ENCODE measurements around the gene PAFAH2.

The PAFAH2 gene

GRCh38 chr1:25997828-25998761 lies at the start of gene PAFAH2 (continued):
- TF ChIP-seq ATF2 (tag by site-specific recombination; IDR thresholded peaks at IDR 0.05; ENCODE audit: low read depth) (no peak; the same call in 1 of the 2 replicates), ZNF426 (tag by site-specific recombination; IDR thresholded peaks at IDR 0.05) (no peak), ZNF660 (tag by site-specific recombination; IDR thresholded peaks at IDR 0.05) (peak; percentile 99), ZNF37A (tag by site-specific recombination; IDR thresholded peaks at IDR 0.05) (no peak), ZNF843 (tag by site-specific recombination; IDR thresholded peaks at IDR 0.05) (peak; percentile 82), SP2 (tag by site-specific recombination; IDR thresholded peaks at IDR 0.05) (peak; percentile 75), ZBTB7A (tag by site-specific recombination; IDR thresholded peaks at IDR 0.05; ENCODE audit: low read depth) (peak; percentile 97), ZNF292 (tag by site-specific recombination; IDR thresholded peaks at IDR 0.05; ENCODE audit: borderline replicate concordance, low read depth) (no peak), PRDM4 (tag by site-specific recombination; IDR thresholded peaks at IDR 0.05) (peak; percentile 88), ZBTB48 (tag by site-specific recombination; IDR thresholded peaks at IDR 0.05) (peak; percentile 85), ZNF2 (tag by site-specific recombination; IDR thresholded peaks at IDR 0.05) (peak; percentile 99), MZF1 (tag by site-specific recombination; IDR thresholded peaks at IDR 0.05; ENCODE audit: borderline replicate concordance) (peak; percentile 71; the same call in 1 of the 2 replicates), MYNN (tag by site-specific recombination; IDR thresholded peaks at IDR 0.05; ENCODE audit: borderline replicate concordance) (0 out of 2 replicates have a peak, but pooled peaks have one; percentile 48), ZNF16 (tag by site-specific recombination; IDR thresholded peaks at IDR 0.05; ENCODE audit: low read depth) (0 out of 2 replicates have a peak, but pooled peaks have one; percentile 36), KLF9 (tag by site-specific recombination; IDR thresholded peaks at IDR 0.05; ENCODE audit: low read depth) (peak; percentile 88), ZNF121 (tag by site-specific recombination; IDR thresholded peaks at IDR 0.05) (peak; percentile 69; the same call in 1 of the 2 replicates), ELK4 (IDR thresholded peaks at IDR 0.05; ENCODE audit: borderline replicate concordance, low read depth, low read length) (no peak), ZNF585B (tag by site-specific recombination; IDR thresholded peaks at IDR 0.05) (no peak), GLI2 (tag by site-specific recombination; IDR thresholded peaks at IDR 0.05; ENCODE audit: borderline replicate concordance, low read depth) (0 out of 2 replicates have a peak, but pooled peaks have one; percentile 47), ZFP37 (tag by site-specific recombination; IDR thresholded peaks at IDR 0.05) (peak; percentile 99)
- TF ChIP-seq, protein P1, sequence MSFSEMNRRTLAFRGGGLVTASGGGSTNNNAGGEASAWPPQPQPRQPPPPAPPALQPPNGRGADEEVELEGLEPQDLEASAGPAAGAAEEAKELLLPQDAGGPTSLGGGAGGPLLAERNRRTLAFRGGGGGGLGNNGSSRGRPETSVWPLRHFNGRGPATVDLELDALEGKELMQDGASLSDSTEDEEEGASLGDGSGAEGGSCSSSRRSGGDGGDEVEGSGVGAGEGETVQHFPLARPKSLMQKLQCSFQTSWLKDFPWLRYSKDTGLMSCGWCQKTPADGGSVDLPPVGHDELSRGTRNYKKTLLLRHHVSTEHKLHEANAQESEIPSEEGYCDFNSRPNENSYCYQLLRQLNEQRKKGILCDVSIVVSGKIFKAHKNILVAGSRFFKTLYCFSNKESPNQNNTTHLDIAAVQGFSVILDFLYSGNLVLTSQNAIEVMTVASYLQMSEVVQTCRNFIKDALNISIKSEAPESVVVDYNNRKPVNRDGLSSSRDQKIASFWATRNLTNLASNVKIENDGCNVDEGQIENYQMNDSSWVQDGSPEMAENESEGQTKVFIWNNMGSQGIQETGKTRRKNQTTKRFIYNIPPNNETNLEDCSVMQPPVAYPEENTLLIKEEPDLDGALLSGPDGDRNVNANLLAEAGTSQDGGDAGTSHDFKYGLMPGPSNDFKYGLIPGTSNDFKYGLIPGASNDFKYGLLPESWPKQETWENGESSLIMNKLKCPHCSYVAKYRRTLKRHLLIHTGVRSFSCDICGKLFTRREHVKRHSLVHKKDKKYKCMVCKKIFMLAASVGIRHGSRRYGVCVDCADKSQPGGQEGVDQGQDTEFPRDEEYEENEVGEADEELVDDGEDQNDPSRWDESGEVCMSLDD (tag by site-specific recombination; IDR thresholded peaks at IDR 0.05), result peak; percentile 94
- TF ChIP-seq, protein P2, sequence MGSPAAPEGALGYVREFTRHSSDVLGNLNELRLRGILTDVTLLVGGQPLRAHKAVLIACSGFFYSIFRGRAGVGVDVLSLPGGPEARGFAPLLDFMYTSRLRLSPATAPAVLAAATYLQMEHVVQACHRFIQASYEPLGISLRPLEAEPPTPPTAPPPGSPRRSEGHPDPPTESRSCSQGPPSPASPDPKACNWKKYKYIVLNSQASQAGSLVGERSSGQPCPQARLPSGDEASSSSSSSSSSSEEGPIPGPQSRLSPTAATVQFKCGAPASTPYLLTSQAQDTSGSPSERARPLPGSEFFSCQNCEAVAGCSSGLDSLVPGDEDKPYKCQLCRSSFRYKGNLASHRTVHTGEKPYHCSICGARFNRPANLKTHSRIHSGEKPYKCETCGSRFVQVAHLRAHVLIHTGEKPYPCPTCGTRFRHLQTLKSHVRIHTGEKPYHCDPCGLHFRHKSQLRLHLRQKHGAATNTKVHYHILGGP (tag by site-specific recombination; IDR thresholded peaks at IDR 0.05), result peak; percentile 78
- TF ChIP-seq, protein P3, sequence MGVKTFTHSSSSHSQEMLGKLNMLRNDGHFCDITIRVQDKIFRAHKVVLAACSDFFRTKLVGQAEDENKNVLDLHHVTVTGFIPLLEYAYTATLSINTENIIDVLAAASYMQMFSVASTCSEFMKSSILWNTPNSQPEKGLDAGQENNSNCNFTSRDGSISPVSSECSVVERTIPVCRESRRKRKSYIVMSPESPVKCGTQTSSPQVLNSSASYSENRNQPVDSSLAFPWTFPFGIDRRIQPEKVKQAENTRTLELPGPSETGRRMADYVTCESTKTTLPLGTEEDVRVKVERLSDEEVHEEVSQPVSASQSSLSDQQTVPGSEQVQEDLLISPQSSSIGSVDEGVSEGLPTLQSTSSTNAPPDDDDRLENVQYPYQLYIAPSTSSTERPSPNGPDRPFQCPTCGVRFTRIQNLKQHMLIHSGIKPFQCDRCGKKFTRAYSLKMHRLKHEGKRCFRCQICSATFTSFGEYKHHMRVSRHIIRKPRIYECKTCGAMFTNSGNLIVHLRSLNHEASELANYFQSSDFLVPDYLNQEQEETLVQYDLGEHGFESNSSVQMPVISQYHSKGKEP (tag by site-specific recombination; IDR thresholded peaks at IDR 0.05), result peak; percentile 78; the same call in 1 of the 2 replicates
- TF ChIP-seq, protein P4, sequence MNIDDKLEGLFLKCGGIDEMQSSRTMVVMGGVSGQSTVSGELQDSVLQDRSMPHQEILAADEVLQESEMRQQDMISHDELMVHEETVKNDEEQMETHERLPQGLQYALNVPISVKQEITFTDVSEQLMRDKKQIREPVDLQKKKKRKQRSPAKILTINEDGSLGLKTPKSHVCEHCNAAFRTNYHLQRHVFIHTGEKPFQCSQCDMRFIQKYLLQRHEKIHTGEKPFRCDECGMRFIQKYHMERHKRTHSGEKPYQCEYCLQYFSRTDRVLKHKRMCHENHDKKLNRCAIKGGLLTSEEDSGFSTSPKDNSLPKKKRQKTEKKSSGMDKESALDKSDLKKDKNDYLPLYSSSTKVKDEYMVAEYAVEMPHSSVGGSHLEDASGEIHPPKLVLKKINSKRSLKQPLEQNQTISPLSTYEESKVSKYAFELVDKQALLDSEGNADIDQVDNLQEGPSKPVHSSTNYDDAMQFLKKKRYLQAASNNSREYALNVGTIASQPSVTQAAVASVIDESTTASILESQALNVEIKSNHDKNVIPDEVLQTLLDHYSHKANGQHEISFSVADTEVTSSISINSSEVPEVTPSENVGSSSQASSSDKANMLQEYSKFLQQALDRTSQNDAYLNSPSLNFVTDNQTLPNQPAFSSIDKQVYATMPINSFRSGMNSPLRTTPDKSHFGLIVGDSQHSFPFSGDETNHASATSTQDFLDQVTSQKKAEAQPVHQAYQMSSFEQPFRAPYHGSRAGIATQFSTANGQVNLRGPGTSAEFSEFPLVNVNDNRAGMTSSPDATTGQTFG (tag by site-specific recombination; IDR thresholded peaks at IDR 0.05; ENCODE audit: borderline replicate concordance), result peak; percentile 97
